Measurements from ENCODE around the gene HORMAD2. TPM values are rescaled to one million over a fixed set of nuclear protein-coding genes. Genes with fewer than 3 reads are reported as not detected.

Gene HORMAD2
- total RNA-seq, 4 donors from 2014 or later = not detected

DNA sequence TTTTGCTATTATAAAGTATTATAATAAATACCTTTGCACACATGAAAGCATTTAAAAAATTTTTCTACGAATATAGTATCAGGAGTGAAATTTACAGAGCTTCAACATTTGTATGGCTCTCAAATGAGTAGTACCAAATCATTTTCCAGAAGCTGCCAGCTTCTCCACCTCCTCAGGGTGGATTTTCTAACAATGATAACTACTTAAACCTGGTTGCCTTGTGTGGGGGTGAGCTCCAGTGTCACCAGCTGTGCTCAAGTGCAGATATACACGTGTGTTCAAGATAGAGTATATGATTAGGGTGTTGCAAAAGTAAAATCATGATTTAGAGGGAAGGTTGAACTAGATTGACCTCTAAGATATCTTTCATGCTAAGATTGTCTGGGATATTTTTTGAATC, 48.2 kb downstream of the HORMAD2 start:
- Histone ChIP-seq H3K27me3 (peaks cover 0 to 15% (median 0%) of the 10 kb centered on the region in 4 donors), H3K36me3 (no peaks in the 10 kb centered on the region), H3K27ac (replicated peaks in 1 of 4) (no peak overlapping the region), H3K9me3 (no peaks in the 10 kb centered on the region), H3K4me3 (no peak overlapping the region), H3K4me1 (no peaks in the 10 kb centered on the region)
- 69% methylated on average over 2 of the region's 2 CpGs for WGBS
- DNase-seq (ENCODE audit: extremely low spot score) = no peak
- intact Hi-C loops (cut with DNase I) = no loop called here
- TF ChIP-seq POLR2A (IDR thresholded peaks at IDR 0.05; ENCODE audit: low read depth) = no peak
- no peak for TF ChIP-seq EP300 (IDR thresholded peaks at IDR 0.05)
- no peak for TF ChIP-seq POLR2AphosphoS5 (IDR thresholded peaks at IDR 0.05)
- TF ChIP-seq, protein P1, sequence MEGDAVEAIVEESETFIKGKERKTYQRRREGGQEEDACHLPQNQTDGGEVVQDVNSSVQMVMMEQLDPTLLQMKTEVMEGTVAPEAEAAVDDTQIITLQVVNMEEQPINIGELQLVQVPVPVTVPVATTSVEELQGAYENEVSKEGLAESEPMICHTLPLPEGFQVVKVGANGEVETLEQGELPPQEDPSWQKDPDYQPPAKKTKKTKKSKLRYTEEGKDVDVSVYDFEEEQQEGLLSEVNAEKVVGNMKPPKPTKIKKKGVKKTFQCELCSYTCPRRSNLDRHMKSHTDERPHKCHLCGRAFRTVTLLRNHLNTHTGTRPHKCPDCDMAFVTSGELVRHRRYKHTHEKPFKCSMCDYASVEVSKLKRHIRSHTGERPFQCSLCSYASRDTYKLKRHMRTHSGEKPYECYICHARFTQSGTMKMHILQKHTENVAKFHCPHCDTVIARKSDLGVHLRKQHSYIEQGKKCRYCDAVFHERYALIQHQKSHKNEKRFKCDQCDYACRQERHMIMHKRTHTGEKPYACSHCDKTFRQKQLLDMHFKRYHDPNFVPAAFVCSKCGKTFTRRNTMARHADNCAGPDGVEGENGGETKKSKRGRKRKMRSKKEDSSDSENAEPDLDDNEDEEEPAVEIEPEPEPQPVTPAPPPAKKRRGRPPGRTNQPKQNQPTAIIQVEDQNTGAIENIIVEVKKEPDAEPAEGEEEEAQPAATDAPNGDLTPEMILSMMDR (IDR thresholded peaks at IDR 0.05) = no peak

DNA sequence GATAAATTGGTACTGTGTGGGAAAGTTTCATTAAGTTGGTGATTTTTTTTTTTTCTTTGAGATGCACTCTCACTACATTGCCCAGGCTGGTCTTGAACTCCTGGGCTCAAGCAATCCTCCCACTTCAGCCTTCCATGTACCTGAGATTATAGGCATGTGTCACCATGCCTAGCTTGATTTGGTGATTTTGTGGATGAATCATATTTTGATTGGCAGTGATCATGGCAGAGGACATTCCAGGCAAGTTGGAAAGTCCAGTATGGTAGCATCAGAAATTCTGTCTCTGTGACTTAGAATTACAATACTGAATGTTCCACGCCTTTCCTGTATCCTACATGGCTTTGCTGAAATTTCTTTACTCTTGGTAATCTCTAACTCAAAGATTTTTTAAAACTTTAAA, 49.4 kb downstream of the HORMAD2 start:
- Histone ChIP-seq H3K9me3 (no peaks in the 10 kb centered on the region), H3K27me3 (peaks cover 0 to 10% (median 0%) of the 10 kb centered on the region in 4 donors), H3K4me1 (no peaks in the 10 kb centered on the region), H3K4me3 (no peak overlapping the region), H3K36me3 (no peaks in the 10 kb centered on the region), H3K27ac (replicated peaks in 1 of 4) (no peak overlapping the region)
- 97% methylated on average over 1 of the region's 1 CpG for WGBS
- intact Hi-C loops (cut with DNase I) = no loop called here
- TF ChIP-seq POLR2AphosphoS5 (IDR thresholded peaks at IDR 0.05) (no peak), POLR2A (IDR thresholded peaks at IDR 0.05; ENCODE audit: low read depth) (no peak)
- DNase-seq (ENCODE audit: extremely low spot score) = no peak

- intact Hi-C loops (cut with DNase I) = no loop called here
- no peak for TF ChIP-seq EP300 (IDR thresholded peaks at IDR 0.05)
- 71% methylated on average over 4 of the region's 4 CpGs for WGBS
Measured at GRCh38 chr22:30132290-30132996, 52.2 kb downstream of the HORMAD2 start.

DNA sequence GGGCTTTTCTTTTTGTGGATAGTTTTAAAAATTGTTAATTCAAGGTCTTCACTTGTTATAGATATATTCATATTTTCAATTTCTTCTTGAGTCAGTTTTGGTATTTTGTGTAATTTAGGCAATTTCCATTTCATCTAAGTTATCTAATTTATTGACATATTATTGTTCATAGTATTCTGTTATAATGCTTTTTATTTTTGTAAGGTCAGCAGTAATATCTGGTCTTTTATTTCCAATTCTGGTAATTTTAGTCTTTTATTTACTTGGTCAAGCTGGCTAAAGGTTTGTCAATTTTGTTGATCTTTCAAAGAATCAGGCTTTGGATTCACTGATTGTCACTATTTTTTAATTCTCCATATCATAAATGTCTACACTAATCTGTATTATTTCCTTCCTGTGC, 60.1 kb downstream of the HORMAD2 start:
- intact Hi-C loops (cut with DNase I) = no loop called here
- H3K9me3 ChIP-seq = peaks cover 0 to 25% (median 14%) of the 10 kb centered on the region in 4 donors
- H3K4me1 ChIP-seq = no peaks in the 10 kb centered on the region
- H3K27ac ChIP-seq (replicated peaks in 1 of 4) = no peak overlapping the region
- H3K36me3 ChIP-seq = no peaks in the 10 kb centered on the region
- no peak for DNase-seq (ENCODE audit: extremely low spot score)
- H3K4me3 ChIP-seq = no peak overlapping the region
- TF ChIP-seq POLR2A (IDR thresholded peaks at IDR 0.05; ENCODE audit: low read depth) (no peak), POLR2AphosphoS5 (IDR thresholded peaks at IDR 0.05) (no peak), EP300 (IDR thresholded peaks at IDR 0.05) (no peak)
- TF ChIP-seq, protein P1 (IDR thresholded peaks at IDR 0.05) = no peak
- H3K27me3 ChIP-seq = peaks cover 0 to 20% (median 0%) of the 10 kb centered on the region in 4 donors

More at GRCh38 chr22:30132290-30132996, 52.2 kb downstream of the HORMAD2 start:
- no peak overlapping the region for H3K4me3 ChIP-seq
- no peaks in the 10 kb centered on the region for H3K4me1 ChIP-seq
- H3K27ac ChIP-seq (replicated peaks in 1 of 4) = no peak overlapping the region
- no peaks in the 10 kb centered on the region for H3K36me3 ChIP-seq
- peaks cover 0 to 11% (median 0%) of the 10 kb centered on the region in 4 donors for H3K27me3 ChIP-seq
- no peak for DNase-seq (ENCODE audit: extremely low spot score)
- H3K9me3 ChIP-seq = no peaks in the 10 kb centered on the region

DNA sequence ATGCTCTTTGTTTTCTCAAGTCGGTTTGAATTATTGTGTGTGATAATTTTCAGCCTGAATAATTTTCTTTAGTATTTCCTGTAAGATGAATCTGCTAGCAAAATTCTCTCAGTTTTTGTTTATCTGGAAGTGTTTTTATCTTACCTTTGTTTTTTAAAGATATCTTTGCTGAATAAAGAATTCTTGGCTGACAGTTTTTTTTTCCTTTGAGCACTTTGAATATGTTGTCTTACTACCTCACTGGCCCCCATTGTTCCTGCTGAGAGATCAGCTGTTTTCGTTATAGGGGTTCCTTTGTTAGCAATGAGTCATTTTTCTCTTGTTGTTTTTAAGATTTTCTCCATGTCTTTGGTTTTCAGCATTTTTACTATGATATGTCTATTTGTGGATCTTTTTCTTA, 63.0 kb downstream of the HORMAD2 start:
- TF ChIP-seq POLR2AphosphoS5 (IDR thresholded peaks at IDR 0.05) = no peak
- TF ChIP-seq, protein P1 (IDR thresholded peaks at IDR 0.05) = no peak
- no peak for TF ChIP-seq POLR2A (IDR thresholded peaks at IDR 0.05; ENCODE audit: low read depth)
- no peak for TF ChIP-seq EP300 (IDR thresholded peaks at IDR 0.05)
- 84% methylated on average over 2 of the region's 2 CpGs for WGBS
- H3K27ac ChIP-seq (replicated peaks in 1 of 4) = no peak overlapping the region
- peaks cover 0 to 25% (median 14%) of the 10 kb centered on the region in 4 donors for H3K9me3 ChIP-seq
- H3K27me3 ChIP-seq = peaks cover 0 to 21% (median 0%) of the 10 kb centered on the region in 4 donors
- DNase-seq (ENCODE audit: extremely low spot score) = no peak
- no peaks in the 10 kb centered on the region for H3K4me1 ChIP-seq
- H3K36me3 ChIP-seq = no peaks in the 10 kb centered on the region
- no peak overlapping the region for H3K4me3 ChIP-seq
- intact Hi-C loops (cut with DNase I) = no loop called here
